Gastrocnemius medialis (tissue), 4 donors: ENCODE measurements around the gene CYSLTR2.

ENCODE experiments used
- POLR2A ChIP-seq, 2 donors: fragments of 450-650 bp; IDR thresholded peaks; one replicate each; pipeline ENCODE4 v1.6.1; 2017; ENCODE audit warnings: antibody characterized with exemption in 2 of 2, mild to moderate bottlenecking in 2 of 2, moderate library complexity in 2 of 2
- TF ChIP-seq, protein P1 (sequence below), 5 experiments: fragments of 450-650 bp in 3 of 5; fragments of 200-600 bp in 2 of 5; sonication (generic) in 2 of 5; IDR thresholded peaks in 4 of 5; conservative IDR thresholded peaks in 1 of 5; 1 replicate in 4 of 5; 2 replicates in 1 of 5; pipeline ENCODE4 v1.5.1; 2016 to 2019; ENCODE audit warnings: antibody characterized with exemption in 5 of 5, mild to moderate bottlenecking in 3 of 5, moderate library complexity in 3 of 5

DNA sequence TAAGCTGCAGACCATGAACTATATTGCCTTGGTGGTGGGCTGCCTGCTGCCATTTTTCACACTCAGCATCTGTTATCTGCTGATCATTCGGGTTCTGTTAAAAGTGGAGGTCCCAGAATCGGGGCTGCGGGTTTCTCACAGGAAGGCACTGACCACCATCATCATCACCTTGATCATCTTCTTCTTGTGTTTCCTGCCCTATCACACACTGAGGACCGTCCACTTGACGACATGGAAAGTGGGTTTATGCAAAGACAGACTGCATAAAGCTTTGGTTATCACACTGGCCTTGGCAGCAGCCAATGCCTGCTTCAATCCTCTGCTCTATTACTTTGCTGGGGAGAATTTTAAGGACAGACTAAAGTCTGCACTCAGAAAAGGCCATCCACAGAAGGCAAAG is 53.7 kb downstream of the CYSLTR2 start:
- TF ChIP-seq, protein P1, sequence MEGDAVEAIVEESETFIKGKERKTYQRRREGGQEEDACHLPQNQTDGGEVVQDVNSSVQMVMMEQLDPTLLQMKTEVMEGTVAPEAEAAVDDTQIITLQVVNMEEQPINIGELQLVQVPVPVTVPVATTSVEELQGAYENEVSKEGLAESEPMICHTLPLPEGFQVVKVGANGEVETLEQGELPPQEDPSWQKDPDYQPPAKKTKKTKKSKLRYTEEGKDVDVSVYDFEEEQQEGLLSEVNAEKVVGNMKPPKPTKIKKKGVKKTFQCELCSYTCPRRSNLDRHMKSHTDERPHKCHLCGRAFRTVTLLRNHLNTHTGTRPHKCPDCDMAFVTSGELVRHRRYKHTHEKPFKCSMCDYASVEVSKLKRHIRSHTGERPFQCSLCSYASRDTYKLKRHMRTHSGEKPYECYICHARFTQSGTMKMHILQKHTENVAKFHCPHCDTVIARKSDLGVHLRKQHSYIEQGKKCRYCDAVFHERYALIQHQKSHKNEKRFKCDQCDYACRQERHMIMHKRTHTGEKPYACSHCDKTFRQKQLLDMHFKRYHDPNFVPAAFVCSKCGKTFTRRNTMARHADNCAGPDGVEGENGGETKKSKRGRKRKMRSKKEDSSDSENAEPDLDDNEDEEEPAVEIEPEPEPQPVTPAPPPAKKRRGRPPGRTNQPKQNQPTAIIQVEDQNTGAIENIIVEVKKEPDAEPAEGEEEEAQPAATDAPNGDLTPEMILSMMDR (IDR thresholded peaks at IDR 0.05 in 4 of 5, conservative IDR thresholded peaks at IDR 0.05 in 1 of 5): no peak
- TF ChIP-seq POLR2A (IDR thresholded peaks at IDR 0.05): no peak
